Activated CD8-positive, alpha-beta memory T cell treated with anti-CD3 and anti-CD28 coated beads for 48 hours (primary cell): ENCODE data around the gene PFKM.
A peak's percentile ranks its signal among the peaks of the same experiment; 100 is the strongest.
"Not testable (repeated sequence)": the region's sequence is repeated elsewhere in the genome, so short reads cannot be mapped to it uniquely, and the experiment has no call there.

Experiments used
- DNase-seq, 3 experiments: peaks; one replicate each; pipeline ENCODE4 v3.0.0-alpha.2; 2020; ENCODE audit warnings: low read depth in 2 of 3, low spot score in 2 of 3

Gene PFKM

GRCh38 chr12:48155786-48156185 lies 36.6 kb downstream of the PFKM start:
- not testable (repeated sequence) for DNase-seq

GRCh38 chr12:48156652-48157017 lies 37.5 kb downstream of the PFKM start:
- no peak for DNase-seq

DNA sequence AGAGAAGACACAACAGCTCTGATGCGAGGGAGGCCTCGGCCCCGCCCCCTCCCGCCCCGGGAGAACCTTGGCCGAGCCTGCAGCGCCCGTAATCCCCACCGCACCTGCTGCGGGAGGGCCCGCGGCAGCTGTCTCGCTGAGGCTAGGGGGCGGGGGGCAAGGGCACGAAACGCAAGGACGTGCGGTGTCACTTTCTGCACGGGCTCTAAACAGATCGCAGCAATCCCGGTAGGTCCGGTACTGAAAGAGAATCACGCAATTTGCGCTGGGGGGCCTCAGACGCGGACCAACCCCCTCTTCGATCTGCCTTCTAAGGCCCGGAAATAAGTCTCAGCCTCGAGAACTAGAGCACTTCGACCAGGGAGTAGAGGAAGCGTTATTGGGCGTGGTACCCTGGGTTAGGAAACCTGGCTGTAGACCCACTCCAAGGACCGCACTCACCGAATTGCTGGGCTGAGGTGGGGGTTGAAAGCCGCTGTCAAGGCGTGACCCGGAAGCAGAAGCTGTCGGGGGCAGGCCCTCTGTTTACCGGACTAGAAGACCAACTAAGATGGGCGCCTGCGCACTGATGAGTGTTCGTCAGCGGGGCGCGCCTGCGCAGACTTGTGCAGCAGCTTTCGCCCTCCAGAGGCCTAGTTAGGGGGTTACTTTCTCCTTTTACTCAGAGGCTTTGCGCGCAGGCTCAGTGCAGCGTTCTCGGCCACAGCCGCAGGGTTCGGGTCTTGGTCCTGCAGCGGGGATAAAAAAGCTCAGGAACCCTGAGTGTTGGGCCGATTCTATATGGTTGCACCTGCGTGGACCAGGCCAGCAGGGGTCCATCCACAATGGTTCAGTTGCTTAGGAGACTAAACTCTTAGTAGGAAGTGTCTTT lies 38.1 kb downstream of the PFKM start, which contains the start of gene ASB8:
ASB8 (minus strand) TSS at position 498 of the 871 bp plus-strand sequence. CDS start 4,019 bp downstream, outside the sequence.
- DNase-seq = peak; percentile 90 to 98 (median 95)

GRCh38 chr12:48157889-48158370 lies 38.8 kb downstream of the PFKM start:
- peak in 1 of 3 experiments; percentile 4 for DNase-seq

GRCh38 chr12:48160046-48160445 lies 40.9 kb downstream of the PFKM start:
- DNase-seq = no peak

GRCh38 chr12:48160807-48161206 lies 41.6 kb downstream of the PFKM start:
- DNase-seq = no peak

- no peak for DNase-seq
These were observed 44.1 kb downstream of the PFKM start for GRCh38 chr12:48163150-48163747.

DNA sequence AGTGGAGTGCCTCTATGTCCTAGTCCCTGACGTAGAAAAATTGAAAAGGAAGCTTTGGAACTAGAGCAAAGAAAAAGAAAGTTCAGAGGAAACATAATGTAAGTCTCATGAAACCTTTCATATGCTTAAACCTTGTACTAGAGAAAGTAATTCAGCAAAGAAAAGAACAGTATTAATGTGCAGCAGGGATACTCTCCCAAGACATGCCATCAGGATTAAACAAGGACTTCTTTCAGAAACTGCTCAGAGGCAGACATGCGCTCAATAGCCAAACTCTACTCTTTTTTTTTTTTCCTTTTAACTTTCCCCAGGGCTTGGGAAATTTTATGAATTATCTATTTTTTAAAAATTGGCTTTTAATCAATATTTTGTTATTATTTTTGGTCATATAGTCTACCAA lies 45.3 kb downstream of the PFKM start:
- no peak for DNase-seq

DNA sequence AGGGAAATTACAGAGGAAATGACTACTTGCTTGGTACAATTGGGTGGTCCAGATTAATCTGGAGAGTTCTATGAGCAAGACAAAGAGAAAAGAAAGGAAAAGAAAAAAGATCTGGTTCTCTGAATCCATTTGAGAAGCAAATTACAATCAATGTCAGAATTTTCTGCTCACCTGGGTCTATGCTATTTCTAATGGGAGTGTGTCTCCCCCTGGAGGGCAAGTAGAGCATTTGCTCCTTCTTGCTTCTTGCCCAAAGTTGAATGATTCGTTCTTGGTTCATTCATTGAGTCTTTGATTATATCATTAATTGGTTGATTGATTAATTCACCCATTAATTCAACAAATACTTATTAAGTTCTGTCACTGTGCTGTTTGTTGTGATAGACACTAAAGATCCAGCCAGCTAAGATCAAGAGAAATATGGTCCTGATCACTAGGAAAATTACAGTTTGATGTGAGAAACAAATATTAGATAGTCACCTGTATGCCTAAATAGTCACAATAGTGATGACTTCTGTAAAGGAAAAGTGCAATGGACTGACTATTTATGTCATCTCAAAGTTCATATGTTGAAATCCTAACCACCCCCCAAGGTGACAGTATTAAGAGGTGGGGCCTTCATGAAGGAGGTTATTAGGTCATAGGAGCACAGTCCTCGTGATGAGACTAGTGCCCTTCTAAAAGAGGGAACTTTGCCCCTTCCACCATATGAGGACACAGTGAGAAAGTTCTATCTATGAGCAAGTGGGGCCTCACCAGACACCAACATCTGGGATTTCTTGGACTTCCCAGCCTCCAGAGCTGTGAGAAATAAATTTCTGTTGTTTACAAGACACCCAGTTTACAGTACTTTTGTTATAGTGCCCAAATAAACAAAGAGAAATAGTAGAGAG lies 46.2 kb downstream of the PFKM start:
- peak in 1 of 3 experiments; percentile 18 for DNase-seq

GRCh38 chr12:48169011-48169410 lies 49.8 kb downstream of the PFKM start:
- no peak for DNase-seq

DNA sequence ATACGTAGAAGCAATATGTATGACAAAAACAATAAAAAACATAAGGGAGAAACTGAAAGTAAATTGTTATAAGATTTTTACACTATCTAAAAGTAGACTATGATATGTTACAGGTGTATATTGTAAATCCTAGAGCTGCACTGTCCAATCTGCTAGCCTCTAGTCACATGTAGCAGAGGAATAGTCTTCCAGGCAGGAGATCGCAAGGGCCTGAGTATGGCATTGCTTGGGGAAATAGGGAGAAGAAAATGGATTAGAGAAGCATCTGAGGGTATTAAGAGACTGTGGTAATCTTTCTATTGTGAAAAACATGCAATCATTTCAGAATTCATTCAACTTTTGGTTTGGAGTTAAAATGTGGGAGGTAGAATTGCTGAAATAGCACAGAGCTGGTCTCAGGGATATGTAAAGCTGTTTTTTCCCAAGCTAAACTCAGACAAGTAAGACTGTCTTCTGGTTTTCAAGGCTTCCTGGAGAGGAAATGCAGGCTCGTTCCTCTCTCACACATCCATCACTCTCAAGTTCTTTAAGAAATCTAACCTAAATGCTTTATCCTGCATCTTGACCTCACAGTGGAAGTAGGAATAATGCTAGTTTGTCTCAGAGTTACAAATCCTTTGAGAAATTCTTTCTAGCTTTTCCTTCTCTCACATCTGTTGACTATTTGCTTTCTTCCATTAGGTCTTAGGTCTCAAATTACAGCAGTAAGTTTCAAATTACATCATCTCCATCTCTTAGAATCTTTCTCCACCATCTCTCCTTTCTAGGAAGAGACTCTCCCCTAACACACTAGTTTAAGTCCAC lies 56.7 kb downstream of the PFKM start:
- DNase-seq = no peak

DNA sequence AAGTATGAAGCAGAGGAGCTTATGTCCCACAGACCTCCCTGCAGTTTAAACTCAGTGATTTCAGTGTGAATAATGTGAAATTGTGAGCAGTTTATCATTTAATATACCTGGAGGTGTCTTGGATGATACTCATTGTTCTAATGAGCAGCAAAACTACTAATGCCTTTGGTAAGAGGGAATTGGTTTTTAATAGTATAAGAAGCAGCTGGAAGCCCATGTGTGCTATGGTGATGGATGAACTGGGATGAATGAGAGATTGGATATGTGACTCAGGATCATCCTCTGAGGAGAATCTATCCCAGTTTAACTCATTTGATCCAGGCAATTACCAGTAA lies 57.2 kb downstream of the PFKM start:
- no peak for DNase-seq

DNA sequence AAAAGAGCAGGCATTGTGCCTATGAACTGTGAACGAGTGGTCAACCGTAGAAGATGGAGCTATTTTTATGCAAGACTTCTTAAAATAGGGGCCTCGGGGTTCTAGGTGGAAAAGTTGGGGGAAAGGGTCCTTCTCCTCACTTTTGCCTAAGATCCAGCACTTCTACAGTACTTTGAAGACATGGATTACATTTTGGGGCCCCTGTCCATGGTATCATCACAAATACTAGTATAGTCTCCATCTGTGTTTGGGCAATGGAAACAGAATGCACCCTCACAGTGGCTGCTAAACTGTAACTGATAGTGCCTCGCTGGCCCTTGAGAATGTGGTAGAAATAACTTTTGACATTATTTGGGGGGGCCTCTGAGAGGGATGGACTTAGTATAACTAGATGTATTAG lies 58.8 kb downstream of the PFKM start:
- no peak for DNase-seq

GRCh38 chr12:48179466-48179865 lies 60.3 kb downstream of the PFKM start:
- DNase-seq = no peak

DNA sequence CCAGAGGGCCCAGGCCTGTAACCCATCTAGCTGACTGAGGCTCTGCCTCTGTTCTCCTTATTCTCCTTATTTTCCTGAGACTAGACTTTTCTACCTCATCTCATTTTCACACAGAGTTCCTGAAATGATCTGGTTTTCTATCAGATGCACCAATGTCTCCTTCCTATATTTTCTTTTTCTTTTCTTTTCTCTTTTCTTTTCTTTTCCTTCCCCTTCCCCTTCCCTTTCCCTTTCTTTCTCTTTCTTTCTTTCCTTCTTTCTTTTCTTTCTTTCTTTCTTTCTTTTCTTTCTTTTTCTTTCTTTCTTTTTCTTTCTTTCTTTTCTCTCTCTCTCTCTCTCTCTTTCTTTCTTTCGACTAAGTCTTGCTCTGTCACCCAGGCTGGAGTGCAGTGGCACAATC lies 61.3 kb downstream of the PFKM start:
- no peak for DNase-seq

- no peak for DNase-seq
These were observed 61.8 kb downstream of the PFKM start for GRCh38 chr12:48180857-48181495.

DNA sequence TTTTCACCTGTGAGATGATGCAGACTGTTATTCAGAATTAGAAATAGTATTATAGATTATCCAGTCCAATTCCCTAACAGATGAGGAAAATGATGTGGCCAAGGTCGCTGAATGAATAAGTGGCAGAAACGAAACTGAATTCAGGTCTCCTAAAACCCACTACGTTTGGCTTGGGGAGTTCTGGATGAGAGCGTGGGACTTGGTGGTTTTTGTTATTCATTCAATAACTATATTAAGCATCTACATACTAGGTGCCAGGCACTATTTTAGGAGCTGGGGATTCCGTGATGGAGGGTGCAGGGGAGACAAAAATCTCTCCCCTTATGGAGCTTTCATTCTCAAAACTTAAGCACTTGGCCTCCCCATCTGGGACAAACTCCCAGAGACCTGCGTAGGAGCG lies 63.5 kb downstream of the PFKM start:
- no peak for DNase-seq

GRCh38 chr12:48183091-48183875 lies 64.1 kb downstream of the PFKM start, which contains the start of gene CCDC184:
CCDC184 (plus strand) TSS chr12:48183644; CDS start chr12:48184123, 479 bp downstream.
- peak; percentile 27 to 45 (median 32) for DNase-seq

DNA sequence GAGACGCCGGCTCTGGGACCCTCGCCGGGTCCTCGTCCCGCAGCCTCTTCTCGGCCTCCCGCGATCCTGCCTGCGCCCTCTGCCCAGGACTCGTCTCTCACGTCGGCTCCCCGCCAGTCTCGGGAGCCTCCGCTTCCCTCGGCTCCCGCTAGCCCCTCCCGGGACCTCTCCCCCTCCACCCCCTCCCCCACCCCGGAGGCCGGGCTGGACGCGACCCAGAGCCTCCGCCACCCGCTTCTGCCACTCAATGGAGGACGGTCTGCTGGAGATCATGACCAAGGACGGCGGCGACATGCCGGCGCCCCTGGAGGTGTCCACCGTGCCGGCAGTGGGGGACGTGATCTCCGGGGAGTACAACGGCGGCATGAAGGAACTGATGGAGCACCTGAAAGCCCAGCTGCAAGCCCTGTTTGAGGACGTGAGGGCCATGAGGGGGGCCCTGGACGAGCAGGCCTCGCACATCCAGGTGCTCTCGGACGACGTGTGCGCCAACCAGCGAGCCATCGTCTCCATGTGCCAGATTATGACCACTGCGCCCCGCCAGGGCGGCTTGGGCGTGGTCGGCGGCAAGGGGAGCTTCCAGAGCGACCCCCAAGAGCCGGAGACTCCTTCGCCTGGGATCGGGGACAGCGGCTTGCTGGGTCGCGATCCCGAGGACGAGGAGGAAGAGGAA lies 64.8 kb downstream of the PFKM start:
- DNase-seq = no peak
